ENCODE results near the gene POFUT1.

DNA sequence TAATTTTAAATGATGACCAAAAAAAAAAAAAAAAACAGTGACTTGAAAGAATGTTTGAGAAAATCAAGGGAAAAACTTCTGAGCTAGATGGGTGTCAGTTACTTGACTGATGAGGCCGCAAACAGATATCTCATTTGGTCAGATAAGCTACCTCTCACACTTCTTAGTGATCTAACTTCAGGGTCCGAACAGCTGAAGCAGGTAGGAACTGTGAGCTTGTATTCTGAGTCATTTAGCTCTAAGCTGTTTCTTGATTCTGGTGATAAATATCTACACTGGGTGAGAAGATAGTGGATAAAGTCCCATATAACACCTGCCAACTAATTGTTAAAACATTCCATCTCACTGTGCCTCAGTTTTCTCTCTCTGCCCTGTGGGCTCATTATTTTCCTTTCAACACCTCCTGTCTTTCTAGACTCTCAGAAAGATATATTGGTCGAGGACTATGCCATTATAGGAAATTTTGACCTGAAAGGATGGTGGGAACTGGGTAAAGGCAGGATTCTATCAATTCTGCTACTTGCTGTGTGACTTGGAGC is 77.5 kb downstream of the POFUT1 start:
- no peak for TF ChIP-seq EZH2 (IDR thresholded peaks at IDR 0.05; ENCODE audit: insufficient read depth, low read length)
- TF ChIP-seq, protein P1, sequence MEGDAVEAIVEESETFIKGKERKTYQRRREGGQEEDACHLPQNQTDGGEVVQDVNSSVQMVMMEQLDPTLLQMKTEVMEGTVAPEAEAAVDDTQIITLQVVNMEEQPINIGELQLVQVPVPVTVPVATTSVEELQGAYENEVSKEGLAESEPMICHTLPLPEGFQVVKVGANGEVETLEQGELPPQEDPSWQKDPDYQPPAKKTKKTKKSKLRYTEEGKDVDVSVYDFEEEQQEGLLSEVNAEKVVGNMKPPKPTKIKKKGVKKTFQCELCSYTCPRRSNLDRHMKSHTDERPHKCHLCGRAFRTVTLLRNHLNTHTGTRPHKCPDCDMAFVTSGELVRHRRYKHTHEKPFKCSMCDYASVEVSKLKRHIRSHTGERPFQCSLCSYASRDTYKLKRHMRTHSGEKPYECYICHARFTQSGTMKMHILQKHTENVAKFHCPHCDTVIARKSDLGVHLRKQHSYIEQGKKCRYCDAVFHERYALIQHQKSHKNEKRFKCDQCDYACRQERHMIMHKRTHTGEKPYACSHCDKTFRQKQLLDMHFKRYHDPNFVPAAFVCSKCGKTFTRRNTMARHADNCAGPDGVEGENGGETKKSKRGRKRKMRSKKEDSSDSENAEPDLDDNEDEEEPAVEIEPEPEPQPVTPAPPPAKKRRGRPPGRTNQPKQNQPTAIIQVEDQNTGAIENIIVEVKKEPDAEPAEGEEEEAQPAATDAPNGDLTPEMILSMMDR (IDR thresholded peaks at IDR 0.05; ENCODE audit: insufficient read depth, low read depth, low read length), result no peak

Data from astrocyte (in vitro differentiated cells and primary cell).